ENCODE measurements around the gene ALPK1.

The ALPK1 gene

GRCh38 chr4:112270051-112270450 is 27.1 kb upstream of the ALPK1 start:
- TF ChIP-seq ZFX (IDR thresholded peaks at IDR 0.05; ENCODE audit: borderline replicate concordance) (no peak), CTCF (IDR thresholded peaks at IDR 0.05) (no peak)
- no peak overlapping the region for H3K27ac ChIP-seq

- no peak overlapping the region for H3K27ac ChIP-seq
- TF ChIP-seq ZFX (IDR thresholded peaks at IDR 0.05; ENCODE audit: borderline replicate concordance) (no peak), CTCF (IDR thresholded peaks at IDR 0.05) (no peak)
Measured at GRCh38 chr4:112270640-112271421, 26.3 kb upstream of the ALPK1 start.

- no peak for TF ChIP-seq CTCF (IDR thresholded peaks at IDR 0.05)
- no peak for TF ChIP-seq ZFX (IDR thresholded peaks at IDR 0.05; ENCODE audit: borderline replicate concordance)
- no peak overlapping the region for H3K27ac ChIP-seq
Measured at GRCh38 chr4:112272292-112272691, 24.9 kb upstream of the ALPK1 start.

GRCh38 chr4:112274959-112275358 is 22.2 kb upstream of the ALPK1 start:
- no peak overlapping the region for H3K27ac ChIP-seq
- TF ChIP-seq CTCF (IDR thresholded peaks at IDR 0.05) (no peak), ZFX (IDR thresholded peaks at IDR 0.05; ENCODE audit: borderline replicate concordance) (no peak)

GRCh38 chr4:112276113-112276512 is 21.1 kb upstream of the ALPK1 start:
- no peak for TF ChIP-seq ZFX (IDR thresholded peaks at IDR 0.05; ENCODE audit: borderline replicate concordance)
- no peak for TF ChIP-seq CTCF (IDR thresholded peaks at IDR 0.05)
- no peak overlapping the region; the same call in 1 of the 2 replicates for H3K27ac ChIP-seq

GRCh38 chr4:112277220-112277619 is 19.9 kb upstream of the ALPK1 start:
- 0 out of 2 replicates have a peak overlapping the region, but pooled peaks have one; percentile 1 for H3K27ac ChIP-seq
- TF ChIP-seq CTCF (IDR thresholded peaks at IDR 0.05) (no peak), ZFX (IDR thresholded peaks at IDR 0.05; ENCODE audit: borderline replicate concordance) (no peak)

GRCh38 chr4:112277705-112278448 is 19.3 kb upstream of the ALPK1 start:
- 0 out of 2 replicates have a peak overlapping the region, but pooled peaks have one; percentile 1 for H3K27ac ChIP-seq

More at GRCh38 chr4:112277705-112278448, 19.3 kb upstream of the ALPK1 start:
- no peak for TF ChIP-seq CTCF (IDR thresholded peaks at IDR 0.05)
- TF ChIP-seq ZFX (IDR thresholded peaks at IDR 0.05; ENCODE audit: borderline replicate concordance) = no peak
